Measurements from ENCODE around the gene CIAO3. TPM values are rescaled to one million over a fixed set of nuclear protein-coding genes. Genes with fewer than 3 reads are reported as not detected.
A peak's percentile ranks its signal among the peaks of the same experiment; 100 is the strongest.

Gene CIAO3
- total RNA-seq, 2 donors from 2014 or later = 23.3 to 25.5 TPM

DNA sequence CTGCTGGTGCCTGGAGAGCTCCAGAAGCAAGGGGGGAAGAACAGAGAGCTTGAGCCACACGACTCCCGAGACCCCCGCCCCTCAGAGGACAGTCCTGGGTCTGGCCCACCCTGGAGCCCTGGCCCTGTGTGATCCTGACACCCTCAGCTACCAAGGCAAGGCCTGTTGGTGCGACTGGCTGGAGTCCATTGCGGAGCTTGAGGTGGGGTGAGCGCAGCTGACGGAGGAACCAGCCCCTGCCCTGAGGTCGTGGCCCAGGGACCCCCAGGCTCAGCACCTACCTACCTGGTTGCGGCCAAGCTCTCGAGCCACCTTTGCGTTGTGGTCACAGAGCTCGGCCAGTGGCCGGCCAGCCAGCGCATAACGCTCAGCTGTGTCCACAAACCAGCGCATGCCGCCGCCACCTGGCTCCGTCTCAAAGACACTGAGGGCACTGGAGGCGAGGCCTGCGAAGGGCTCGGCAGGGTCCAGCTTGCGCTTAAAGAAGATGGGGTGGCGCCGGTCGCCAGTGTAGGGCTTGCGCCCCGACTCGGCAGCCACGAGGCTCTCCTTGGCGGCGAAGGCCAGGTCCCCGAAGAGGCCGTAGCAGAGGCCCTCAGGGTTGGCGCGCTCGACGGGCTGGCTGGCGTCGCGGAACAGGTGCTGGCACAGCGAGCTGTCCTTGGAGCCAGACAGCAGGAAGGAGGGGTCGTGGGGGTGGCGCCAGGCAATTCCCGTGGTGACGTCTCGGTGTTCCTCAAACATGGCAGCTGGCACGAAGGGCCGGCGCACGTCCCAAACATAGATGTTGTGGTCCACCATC, 54.1 kb downstream of the CIAO3 start:
- no peaks in the 10 kb centered on the region for H3K27me3 ChIP-seq
- no peak overlapping the region for H3K4me3 ChIP-seq
- H3K9me3 ChIP-seq = no peaks in the 10 kb centered on the region
- peaks cover 24% of the 10 kb centered on the region for H3K36me3 ChIP-seq
- TF ChIP-seq, protein P1, sequence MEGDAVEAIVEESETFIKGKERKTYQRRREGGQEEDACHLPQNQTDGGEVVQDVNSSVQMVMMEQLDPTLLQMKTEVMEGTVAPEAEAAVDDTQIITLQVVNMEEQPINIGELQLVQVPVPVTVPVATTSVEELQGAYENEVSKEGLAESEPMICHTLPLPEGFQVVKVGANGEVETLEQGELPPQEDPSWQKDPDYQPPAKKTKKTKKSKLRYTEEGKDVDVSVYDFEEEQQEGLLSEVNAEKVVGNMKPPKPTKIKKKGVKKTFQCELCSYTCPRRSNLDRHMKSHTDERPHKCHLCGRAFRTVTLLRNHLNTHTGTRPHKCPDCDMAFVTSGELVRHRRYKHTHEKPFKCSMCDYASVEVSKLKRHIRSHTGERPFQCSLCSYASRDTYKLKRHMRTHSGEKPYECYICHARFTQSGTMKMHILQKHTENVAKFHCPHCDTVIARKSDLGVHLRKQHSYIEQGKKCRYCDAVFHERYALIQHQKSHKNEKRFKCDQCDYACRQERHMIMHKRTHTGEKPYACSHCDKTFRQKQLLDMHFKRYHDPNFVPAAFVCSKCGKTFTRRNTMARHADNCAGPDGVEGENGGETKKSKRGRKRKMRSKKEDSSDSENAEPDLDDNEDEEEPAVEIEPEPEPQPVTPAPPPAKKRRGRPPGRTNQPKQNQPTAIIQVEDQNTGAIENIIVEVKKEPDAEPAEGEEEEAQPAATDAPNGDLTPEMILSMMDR (IDR thresholded peaks at IDR 0.05) = no peak
- H3K27ac ChIP-seq = no peak overlapping the region
- DNase-seq (ENCODE audit: low spot score) = no peak
- H3K4me1 ChIP-seq = peaks cover 0 to 55% of the 10 kb centered on the region in 2 donors

DNA sequence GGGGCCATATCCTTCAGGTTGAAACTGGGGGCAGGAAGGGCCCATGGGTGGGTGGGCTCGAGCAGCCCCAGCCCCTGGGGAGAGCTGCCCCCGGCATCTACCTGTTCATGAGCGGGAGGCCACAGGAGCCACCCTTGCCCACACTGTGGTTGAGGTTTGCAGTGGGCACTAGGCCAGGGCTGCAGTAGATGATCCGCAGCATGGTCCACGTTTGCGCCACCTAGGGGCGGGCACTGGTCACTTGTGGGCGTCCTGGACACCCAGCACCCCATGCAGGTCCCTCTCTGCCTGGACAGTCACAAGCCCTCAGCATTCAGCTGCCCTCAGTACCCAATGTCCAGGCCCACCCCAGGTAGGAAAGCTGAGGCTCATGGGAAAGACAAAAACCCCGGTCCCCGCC, 54.8 kb downstream of the CIAO3 start:
- DNase-seq (ENCODE audit: low spot score) = no peak
- H3K4me3 ChIP-seq = no peak overlapping the region
- no peaks in the 10 kb centered on the region for H3K9me3 ChIP-seq
- TF ChIP-seq, protein P1 (IDR thresholded peaks at IDR 0.05) = peak in 1 of 2 donors; percentile 39
- peaks cover 0 to 62% of the 10 kb centered on the region in 2 donors for H3K4me1 ChIP-seq
- H3K27ac ChIP-seq = no peak overlapping the region
- no peaks in the 10 kb centered on the region for H3K27me3 ChIP-seq
- H3K36me3 ChIP-seq = peaks cover 29% of the 10 kb centered on the region

DNA sequence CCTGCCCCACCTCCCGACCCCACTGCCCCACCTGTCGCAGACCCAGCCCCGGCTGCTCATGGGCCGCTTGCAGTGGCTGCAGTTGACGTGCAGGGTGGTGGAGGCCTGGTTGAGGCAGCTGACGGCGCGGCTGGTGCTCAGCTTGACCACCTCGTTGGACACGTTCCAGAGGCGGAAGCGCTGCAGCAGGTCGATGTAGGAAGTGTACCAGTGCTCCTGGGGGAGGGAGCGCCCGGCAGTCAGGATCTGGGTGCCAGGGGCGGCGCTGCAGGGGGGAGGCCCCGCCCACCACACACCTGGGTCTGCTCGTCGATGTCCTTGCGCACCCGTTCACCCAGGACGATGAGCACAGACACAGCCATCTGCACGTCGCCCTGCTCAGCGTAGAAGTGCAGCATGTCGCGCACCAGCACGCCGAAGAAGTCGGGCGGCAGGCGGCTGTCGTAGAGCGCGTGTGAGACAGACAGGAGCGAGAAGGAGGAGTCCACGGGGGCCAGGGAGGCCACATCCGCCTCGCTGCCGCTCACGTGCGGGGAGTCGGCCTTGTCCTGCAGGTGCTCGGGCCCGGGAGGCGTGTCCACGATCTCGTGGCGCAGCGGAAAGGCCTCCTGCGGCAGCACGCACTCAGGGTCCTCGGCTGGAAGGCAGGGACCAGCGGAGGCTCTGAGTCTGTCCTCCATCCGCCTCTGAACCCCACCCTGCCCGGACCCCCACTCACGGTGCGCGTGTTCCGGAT, 55.7 kb downstream of the CIAO3 start:
- peak overlapping the region in 1 of 2 donors; percentile 67 for H3K4me3 ChIP-seq
- peaks cover 0 to 65% of the 10 kb centered on the region in 2 donors for H3K4me1 ChIP-seq
- H3K36me3 ChIP-seq = peaks cover 29% of the 10 kb centered on the region
- H3K27ac ChIP-seq = no peak overlapping the region
- TF ChIP-seq, protein P1 (IDR thresholded peaks at IDR 0.05) = no peak
- H3K9me3 ChIP-seq = no peaks in the 10 kb centered on the region
- no peaks in the 10 kb centered on the region for H3K27me3 ChIP-seq
- DNase-seq (ENCODE audit: low spot score) = no peak

DNA sequence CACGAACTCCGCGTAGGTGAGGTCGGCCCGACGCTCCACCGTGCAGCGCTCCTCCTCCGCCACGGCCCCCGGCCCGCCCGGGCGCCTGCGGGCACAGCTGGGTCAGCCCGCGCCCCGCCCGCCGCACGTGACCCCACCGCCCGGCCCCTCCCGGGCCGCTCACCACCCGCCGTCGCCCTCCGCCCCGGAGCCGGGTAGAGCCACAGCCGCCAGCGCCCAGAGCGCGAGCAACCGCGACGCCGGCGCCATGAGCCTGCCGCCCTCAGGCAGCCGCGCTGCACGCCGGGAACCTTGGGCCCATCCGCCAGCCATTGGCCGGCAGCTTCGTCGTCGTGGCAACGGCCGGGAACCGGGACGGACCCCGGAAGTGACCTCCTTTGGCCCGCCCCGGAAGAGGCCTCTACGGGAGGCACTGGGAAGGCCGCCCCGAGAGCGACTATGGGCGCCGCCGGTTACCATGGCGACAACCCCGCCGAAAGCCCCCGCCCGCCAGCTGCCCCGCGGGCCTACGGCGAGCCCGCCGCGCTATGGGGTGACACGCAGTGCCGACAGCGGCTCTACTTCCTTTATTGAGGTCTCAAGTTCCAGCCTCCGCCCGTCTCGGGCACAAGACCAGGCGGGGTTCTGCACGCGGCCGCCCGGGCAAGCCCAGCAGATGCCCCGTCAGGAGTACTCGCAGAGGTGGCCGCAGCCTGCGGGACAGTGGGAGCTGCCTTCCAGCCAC, 56.6 kb downstream of the CIAO3 start, which contains the start of gene JMJD8:
Gene JMJD8, minus strand, starts transcription at position 264 of the 724 bp plus-strand sequence. Its CDS starts 15 bp downstream, at position 249.
- Histone ChIP-seq H3K36me3 (peaks cover 29% of the 10 kb centered on the region), H3K27me3 (no peaks in the 10 kb centered on the region), H3K4me1 (peaks cover 0 to 63% of the 10 kb centered on the region in 2 donors), H3K4me3 (peak within 1 kb of the TSS; percentile 54 to 67), H3K9me3 (no peaks in the 10 kb centered on the region), H3K27ac (peak within 1 kb of the TSS; percentile 66 to 80)
- TF ChIP-seq, protein P1 (IDR thresholded peaks at IDR 0.05) = no peak
- DNase-seq (ENCODE audit: low spot score) = peak; percentile 96

DNA sequence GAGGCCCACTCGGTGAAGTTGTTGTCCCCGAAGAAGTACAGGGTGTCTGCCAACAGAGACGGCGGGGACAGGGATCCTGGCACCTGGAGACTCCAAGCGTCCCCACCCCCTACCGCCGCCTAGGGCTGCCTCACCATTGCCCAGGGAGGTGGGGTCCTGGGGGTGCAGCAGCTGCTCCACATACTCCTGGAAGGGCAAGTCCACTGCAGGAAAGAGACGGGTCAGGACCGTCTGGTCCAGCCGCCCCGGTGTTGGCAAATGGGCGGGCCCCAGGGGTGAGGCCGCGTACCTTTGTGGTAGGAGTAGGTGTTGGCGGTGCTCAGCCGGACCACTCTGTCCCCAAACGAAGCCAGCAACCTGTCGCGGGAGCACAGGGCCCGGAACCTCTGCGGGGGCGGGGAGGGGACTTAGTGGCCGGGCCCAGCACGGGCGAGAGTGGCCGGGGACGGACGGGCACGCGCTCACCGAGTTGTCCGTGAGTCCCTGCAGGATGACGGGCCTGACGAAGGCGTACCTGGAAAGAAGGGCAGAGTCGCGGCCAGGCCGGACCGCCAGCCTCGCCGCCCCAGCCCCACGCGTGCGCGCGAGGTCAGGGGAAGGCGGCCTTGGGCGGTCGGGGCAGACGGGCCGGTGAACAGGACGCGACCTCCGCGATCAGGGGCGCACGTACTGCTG, 57.3 kb downstream of the CIAO3 start:
- H3K9me3 ChIP-seq = no peaks in the 10 kb centered on the region
- TF ChIP-seq, protein P1 (IDR thresholded peaks at IDR 0.05) = no peak
- no peaks in the 10 kb centered on the region for H3K27me3 ChIP-seq
- H3K36me3 ChIP-seq = peaks cover 29% of the 10 kb centered on the region
- H3K4me1 ChIP-seq = peaks cover 0 to 60% of the 10 kb centered on the region in 2 donors
- peak overlapping the region; percentile 21 to 80 for H3K27ac ChIP-seq
- no peak for DNase-seq (ENCODE audit: low spot score)
- peak overlapping the region; percentile 54 to 67 for H3K4me3 ChIP-seq
